HFF-Myc (cell line): ENCODE results near the gene RCAN2.

Experiments used
- DNase-seq: peaks from one replicate; pipeline ENCODE4 v3.0.0-alpha.2; 2011; ENCODE audit warnings: low read depth; ENCODE audit errors: extremely low read depth
- H3K4me3 ChIP-seq: replicated peaks from 2 replicates; pipeline ENCODE4 v1.5.1; 2011; ENCODE audit warnings: low read depth, mild to moderate bottlenecking, control low read depth, low read length
- CTCF ChIP-seq: IDR thresholded peaks from 2 replicates; pipeline ENCODE4 v1.5.1; 2012; ENCODE audit warnings: mild to moderate bottlenecking, low read depth, low read length, control low read depth; ENCODE audit errors: missing control alignments

RCAN2 gene

DNA sequence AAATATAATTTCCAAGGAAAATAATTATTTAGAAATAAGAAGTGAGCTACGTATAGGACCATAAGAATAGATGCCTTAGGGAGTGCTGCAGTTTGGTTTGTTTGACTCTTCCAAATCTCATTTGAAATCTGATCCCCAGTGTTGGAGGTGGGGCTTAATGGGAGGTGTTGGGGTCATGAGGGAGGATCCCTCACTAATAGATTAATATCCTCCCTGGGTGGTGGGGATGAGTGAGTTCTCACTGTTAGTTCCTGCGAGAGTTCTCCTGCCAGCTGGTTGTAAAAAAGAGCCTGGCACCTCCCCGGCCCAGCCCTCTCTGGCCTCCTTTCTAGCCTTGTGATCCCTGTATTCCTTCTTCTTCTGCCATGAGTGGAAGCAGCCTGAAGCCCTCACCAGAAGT lies 69.3 kb downstream of the RCAN2 start:
- H3K4me3 ChIP-seq = no peak overlapping the region
- DNase-seq = no peak
- TF ChIP-seq CTCF = no peak

GRCh38 chr6:46420921-46421638 lies 70.2 kb downstream of the RCAN2 start:
- no peak for DNase-seq
- TF ChIP-seq CTCF = no peak

DNA sequence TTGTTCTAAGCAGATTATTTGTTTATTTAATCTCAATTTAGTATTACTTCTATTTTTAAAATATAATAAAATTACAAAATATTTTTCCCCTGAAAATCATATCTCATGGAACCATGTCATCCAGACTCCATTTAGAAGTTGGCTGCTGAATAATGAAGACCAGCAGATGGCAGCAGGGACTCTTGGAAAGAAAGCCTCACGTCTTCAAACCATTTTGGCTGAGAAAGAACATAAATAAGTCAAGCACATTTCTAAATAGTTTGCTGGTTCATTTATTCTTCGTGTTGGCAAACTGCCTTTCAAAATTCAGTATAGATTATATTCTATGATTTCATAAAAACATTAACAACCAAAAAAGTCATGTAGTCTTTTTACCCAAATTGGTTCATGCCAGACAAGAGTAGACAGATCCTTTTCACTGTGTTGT lies 71.7 kb downstream of the RCAN2 start:
- no peak for DNase-seq
- peak; percentile 67 for TF ChIP-seq CTCF
- H3K4me3 ChIP-seq = no peak overlapping the region

More at GRCh38 chr6:46420921-46421638, 70.2 kb downstream of the RCAN2 start:
- H3K4me3 ChIP-seq = no peak overlapping the region

GRCh38 chr6:46414398-46414797 lies 76.9 kb downstream of the RCAN2 start:
- no peak for DNase-seq
- TF ChIP-seq CTCF = no peak
- H3K4me3 ChIP-seq = no peak overlapping the region

DNA sequence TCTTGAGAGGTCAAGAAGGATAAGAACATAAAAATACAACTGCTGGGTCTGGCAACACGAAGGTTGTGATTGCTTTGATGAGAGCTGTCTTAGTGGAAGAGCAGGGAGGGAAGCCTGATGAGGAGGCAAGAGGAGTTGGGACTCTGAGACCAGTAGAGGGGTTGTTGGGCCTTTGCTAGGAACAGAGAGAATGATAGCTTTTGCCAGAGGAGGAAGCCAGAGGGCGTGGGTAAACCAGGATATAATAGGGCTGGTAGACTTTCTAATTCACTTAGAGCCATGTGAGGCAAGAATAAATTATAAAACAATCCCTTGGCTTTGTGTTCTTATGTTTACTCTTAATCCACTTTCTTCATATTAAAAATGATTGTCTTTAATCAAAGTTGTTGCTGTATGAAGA lies 78.6 kb downstream of the RCAN2 start:
- H3K4me3 ChIP-seq = no peak overlapping the region
- DNase-seq = no peak
- no peak for TF ChIP-seq CTCF

GRCh38 chr6:46411456-46412197 lies 79.6 kb downstream of the RCAN2 start:
- H3K4me3 ChIP-seq = no peak overlapping the region
- TF ChIP-seq CTCF = no peak
- DNase-seq = no peak
